ENCODE results near the gene BCL10.

The BCL10 gene

GRCh38 chr1:85283475-85284199, 7.2 kb upstream of the BCL10 start:
- ATAC-seq = no peak
- H3K27ac Mint-ChIP-seq = no peak overlapping the region

GRCh38 chr1:85282424-85282823, 6.0 kb upstream of the BCL10 start:
- no peak for ATAC-seq
- Mint-ChIP-seq H3K4me1 (peaks cover 14% of the 10 kb centered on the region), H3K27ac (no peak overlapping the region)

More at GRCh38 chr1:85283475-85284199, 7.2 kb upstream of the BCL10 start:
- DNase-seq = no peak
- Mint-ChIP-seq H3K9me3 (no peaks in the 10 kb centered on the region), H3K4me3 (no peak overlapping the region), H3K27me3 (peaks cover 11% of the 10 kb centered on the region), H3K4me1 (peaks cover 12% of the 10 kb centered on the region)

GRCh38 chr1:85280636-85281035, 4.2 kb upstream of the BCL10 start:
- Mint-ChIP-seq H3K27me3 (peaks cover 11% of the 10 kb centered on the region), H3K27ac (no peak overlapping the region), H3K9me3 (no peaks in the 10 kb centered on the region), H3K4me1 (peaks cover 14% of the 10 kb centered on the region), H3K4me3 (no peak overlapping the region)
- DNase-seq (no peak), ATAC-seq (no peak)

More at GRCh38 chr1:85282424-85282823, 6.0 kb upstream of the BCL10 start:
- H3K4me3 Mint-ChIP-seq = no peak overlapping the region
- H3K9me3 Mint-ChIP-seq = no peaks in the 10 kb centered on the region
- DNase-seq = no peak
- H3K27me3 Mint-ChIP-seq = peaks cover 11% of the 10 kb centered on the region

- Mint-ChIP-seq H3K9me3 (no peaks in the 10 kb centered on the region), H3K4me3 (no peak overlapping the region), H3K27me3 (peaks cover 11% of the 10 kb centered on the region), H3K4me1 (peaks cover 21% of the 10 kb centered on the region), H3K27ac (no peak overlapping the region)
- DNase-seq (no peak), ATAC-seq (no peak)
Observed at GRCh38 chr1:85279458-85280080, 3.1 kb upstream of the BCL10 start.

GRCh38 chr1:85278853-85279314, 2.5 kb upstream of the BCL10 start:
- H3K27me3 Mint-ChIP-seq = peaks cover 11% of the 10 kb centered on the region
- ATAC-seq = peak; percentile 32
- H3K4me1 Mint-ChIP-seq = peaks cover 28% of the 10 kb centered on the region
- H3K4me3 Mint-ChIP-seq = no peak overlapping the region
- H3K9me3 Mint-ChIP-seq = no peaks in the 10 kb centered on the region
- peak in 1 of 2 donors; percentile 51 for DNase-seq
- H3K27ac Mint-ChIP-seq = no peak overlapping the region

- H3K4me1 Mint-ChIP-seq = peaks cover 38% of the 10 kb centered on the region
- no peak for ATAC-seq
- peaks cover 11% of the 10 kb centered on the region for H3K27me3 Mint-ChIP-seq
- no peak for DNase-seq
- no peak overlapping the region for H3K4me3 Mint-ChIP-seq
- no peak overlapping the region for H3K27ac Mint-ChIP-seq
- H3K9me3 Mint-ChIP-seq = no peaks in the 10 kb centered on the region
Observed at GRCh38 chr1:85277802-85278201, 1.4 kb upstream of the BCL10 start.

- Mint-ChIP-seq H3K9me3 (no peaks in the 10 kb centered on the region), H3K4me1 (peaks cover 42% of the 10 kb centered on the region), H3K4me3 (peak overlapping the region; percentile 82 to 91), H3K27ac (peak overlapping the region; percentile 97), H3K27me3 (peaks cover 8% of the 10 kb centered on the region)
- ATAC-seq = no peak
- DNase-seq = no peak
Observed at GRCh38 chr1:85276978-85277639, 677 bp upstream of the BCL10 start.

GRCh38 chr1:85275701-85276214, 674 bp downstream of the BCL10 start:
- Mint-ChIP-seq H3K4me3 (peak overlapping the region; percentile 82 to 91), H3K27ac (peak overlapping the region; percentile 69 to 97), H3K27me3 (no peaks in the 10 kb centered on the region), H3K4me1 (peaks cover 53% of the 10 kb centered on the region), H3K9me3 (no peaks in the 10 kb centered on the region)
- ATAC-seq (no peak), DNase-seq (peak in 1 of 2 donors; percentile 15)

GRCh38 chr1:85274969-85275453, 1.4 kb downstream of the BCL10 start:
- H3K27me3 Mint-ChIP-seq = no peaks in the 10 kb centered on the region
- ATAC-seq = no peak
- no peaks in the 10 kb centered on the region for H3K9me3 Mint-ChIP-seq
- peak overlapping the region; percentile 85 to 97 for H3K27ac Mint-ChIP-seq
- H3K4me3 Mint-ChIP-seq = peak overlapping the region; percentile 82 to 91
- H3K4me1 Mint-ChIP-seq = peaks cover 55% of the 10 kb centered on the region
- DNase-seq = no peak

- no peak overlapping the region for H3K27ac Mint-ChIP-seq
- no peak for DNase-seq
- no peak overlapping the region for H3K4me3 Mint-ChIP-seq
- no peaks in the 10 kb centered on the region for H3K9me3 Mint-ChIP-seq
- no peaks in the 10 kb centered on the region for H3K27me3 Mint-ChIP-seq
- no peak for ATAC-seq
- H3K4me1 Mint-ChIP-seq = peaks cover 46% of the 10 kb centered on the region
Observed at GRCh38 chr1:85273397-85273796, 3.0 kb downstream of the BCL10 start.

GRCh38 chr1:85268801-85269585, 7.4 kb downstream of the BCL10 start:
- ATAC-seq = no peak
- Mint-ChIP-seq H3K4me3 (no peak overlapping the region), H3K9me3 (no peaks in the 10 kb centered on the region), H3K27ac (peak overlapping the region in 1 of 2 donors; percentile 45), H3K4me1 (peaks cover 33% of the 10 kb centered on the region), H3K27me3 (no peaks in the 10 kb centered on the region)
- DNase-seq = no peak

GRCh38 chr1:85267313-85267712, 9.1 kb downstream of the BCL10 start:
- no peaks in the 10 kb centered on the region for H3K27me3 Mint-ChIP-seq
- no peak for DNase-seq
- peaks cover 18% of the 10 kb centered on the region for H3K4me1 Mint-ChIP-seq
- no peak overlapping the region for H3K4me3 Mint-ChIP-seq
- ATAC-seq = no peak
- H3K27ac Mint-ChIP-seq = no peak overlapping the region
- H3K9me3 Mint-ChIP-seq = no peaks in the 10 kb centered on the region

GRCh38 chr1:85264150-85264549, 12.3 kb downstream of the BCL10 start:
- Mint-ChIP-seq H3K4me1 (peaks cover 9% of the 10 kb centered on the region), H3K27me3 (no peaks in the 10 kb centered on the region), H3K4me3 (no peak overlapping the region), H3K27ac (no peak overlapping the region), H3K9me3 (no peaks in the 10 kb centered on the region)
- no peak for ATAC-seq
- DNase-seq = no peak

GRCh38 chr1:85262985-85263384, 13.4 kb downstream of the BCL10 start:
- Mint-ChIP-seq H3K9me3 (no peaks in the 10 kb centered on the region), H3K27me3 (no peaks in the 10 kb centered on the region), H3K4me1 (peaks cover 16% of the 10 kb centered on the region), H3K4me3 (no peak overlapping the region), H3K27ac (no peak overlapping the region)
- DNase-seq = no peak
- no peak for ATAC-seq

- Mint-ChIP-seq H3K9me3 (no peaks in the 10 kb centered on the region), H3K27ac (peak overlapping the region in 1 of 2 donors; percentile 31), H3K4me3 (peak overlapping the region; percentile 96 to 98), H3K27me3 (no peaks in the 10 kb centered on the region), H3K4me1 (peaks cover 41% of the 10 kb centered on the region)
- DNase-seq (no peak), ATAC-seq (no peak)
Observed at GRCh38 chr1:85259912-85260274, 16.5 kb downstream of the BCL10 start.
